ENCODE measurements around the gene HCFC1. TPM values are rescaled to one million over a fixed set of nuclear protein-coding genes. Genes with fewer than 3 reads are reported as not detected.

Gene HCFC1
- total RNA-seq, 4 donors from 2014 or later = 32.6 to 51.6 (median 40.9) TPM

DNA sequence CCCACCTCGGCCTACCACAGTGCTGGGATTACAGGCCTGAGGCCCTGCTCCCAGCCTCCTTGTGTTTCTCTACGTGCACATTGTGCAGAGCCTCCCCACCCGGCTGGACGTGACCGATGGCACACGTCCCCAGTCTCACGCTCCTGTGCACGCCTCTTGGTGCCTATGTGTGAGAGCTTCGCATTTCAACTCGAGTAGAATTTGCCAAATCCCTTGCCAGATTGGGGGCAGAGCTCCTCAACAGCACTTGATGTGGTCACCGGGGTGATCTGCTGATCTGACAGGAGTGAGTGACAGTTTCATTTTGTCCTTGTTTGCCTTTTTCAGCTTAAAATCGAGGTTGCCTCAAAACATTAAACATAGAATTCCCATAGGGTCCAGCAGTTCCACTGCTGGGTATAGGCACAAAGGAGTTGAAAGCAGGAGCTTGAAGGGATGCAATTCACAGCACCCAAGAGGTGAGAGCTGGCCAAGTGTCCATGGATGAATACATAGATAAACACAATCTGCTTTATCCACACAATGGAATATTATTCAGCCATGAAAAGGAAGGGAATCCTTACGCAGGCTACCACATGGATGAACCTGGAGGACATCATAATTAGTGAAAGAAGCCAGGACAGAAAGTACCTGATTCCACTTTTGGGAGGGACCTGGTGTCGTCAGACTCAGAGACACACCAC, 18.5 kb upstream of the HCFC1 start:
- DNase-seq (ENCODE audit: low spot score in 2 of 2) = no peak
- WGBS, 2 donors = 87 to 89% methylated on average over 14 of the region's 14 CpGs
- intact Hi-C loops (cut with DNase I; ENCODE audit: low total_unique reads) = no loop called here
- no peak overlapping the region for H3K4me3 ChIP-seq (ENCODE audit: low read depth, poor library complexity, severe bottlenecking)
- TF ChIP-seq POLR2A (IDR thresholded peaks at IDR 0.05) = no peak
- TF ChIP-seq, protein P1, sequence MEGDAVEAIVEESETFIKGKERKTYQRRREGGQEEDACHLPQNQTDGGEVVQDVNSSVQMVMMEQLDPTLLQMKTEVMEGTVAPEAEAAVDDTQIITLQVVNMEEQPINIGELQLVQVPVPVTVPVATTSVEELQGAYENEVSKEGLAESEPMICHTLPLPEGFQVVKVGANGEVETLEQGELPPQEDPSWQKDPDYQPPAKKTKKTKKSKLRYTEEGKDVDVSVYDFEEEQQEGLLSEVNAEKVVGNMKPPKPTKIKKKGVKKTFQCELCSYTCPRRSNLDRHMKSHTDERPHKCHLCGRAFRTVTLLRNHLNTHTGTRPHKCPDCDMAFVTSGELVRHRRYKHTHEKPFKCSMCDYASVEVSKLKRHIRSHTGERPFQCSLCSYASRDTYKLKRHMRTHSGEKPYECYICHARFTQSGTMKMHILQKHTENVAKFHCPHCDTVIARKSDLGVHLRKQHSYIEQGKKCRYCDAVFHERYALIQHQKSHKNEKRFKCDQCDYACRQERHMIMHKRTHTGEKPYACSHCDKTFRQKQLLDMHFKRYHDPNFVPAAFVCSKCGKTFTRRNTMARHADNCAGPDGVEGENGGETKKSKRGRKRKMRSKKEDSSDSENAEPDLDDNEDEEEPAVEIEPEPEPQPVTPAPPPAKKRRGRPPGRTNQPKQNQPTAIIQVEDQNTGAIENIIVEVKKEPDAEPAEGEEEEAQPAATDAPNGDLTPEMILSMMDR (IDR thresholded peaks at IDR 0.05) = no peak

GRCh38 chrX:153988493-153988892, 16.9 kb upstream of the HCFC1 start:
- TF ChIP-seq, protein P1 (IDR thresholded peaks at IDR 0.05) = no peak
- TF ChIP-seq POLR2A (IDR thresholded peaks at IDR 0.05) = no peak
- H3K4me3 ChIP-seq (ENCODE audit: low read depth, poor library complexity, severe bottlenecking) = no peak overlapping the region
- intact Hi-C loops (cut with DNase I; ENCODE audit: low total_unique reads) = no loop called here
- 82 to 84% methylated on average over 10 to 12 of the region's 12 CpGs for WGBS, 2 donors
- DNase-seq (ENCODE audit: low spot score in 2 of 2) = no peak

GRCh38 chrX:153984351-153985178, 12.9 kb upstream of the HCFC1 start:
- DNase-seq (ENCODE audit: low spot score in 2 of 2) = no peak
- H3K4me3 ChIP-seq (ENCODE audit: low read depth, poor library complexity, severe bottlenecking) = no peak overlapping the region
- TF ChIP-seq, protein P1 (IDR thresholded peaks at IDR 0.05) = no peak
- TF ChIP-seq POLR2A (IDR thresholded peaks at IDR 0.05) = no peak
- WGBS, 2 donors = 51 to 64% methylated on average over 14 to 17 of the region's 20 CpGs
- intact Hi-C loops (cut with DNase I; ENCODE audit: low total_unique reads) = no loop called here

DNA sequence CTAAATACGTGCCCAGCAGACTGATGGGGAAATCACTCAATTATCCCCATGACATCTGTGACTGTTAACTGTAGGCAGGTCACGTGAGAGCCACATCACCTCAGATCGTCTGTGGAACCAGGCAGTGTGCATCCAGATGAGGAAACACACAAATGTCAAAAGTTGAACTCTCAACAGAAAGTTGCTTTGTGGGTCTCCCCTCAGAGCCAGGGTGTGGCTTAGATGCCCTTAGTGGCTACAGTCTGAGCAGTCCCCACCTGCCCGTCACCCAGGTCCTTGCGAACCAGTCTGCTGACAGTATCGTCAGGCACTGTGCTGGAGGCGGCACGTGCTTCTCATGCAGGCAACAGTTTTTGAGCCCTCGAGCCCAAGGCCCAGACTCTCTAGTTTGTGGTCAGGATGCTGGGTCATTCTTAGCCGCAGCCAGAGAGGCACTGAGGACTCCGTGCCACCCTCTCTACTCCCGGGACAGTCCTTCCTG, 11.7 kb upstream of the HCFC1 start:
- DNase-seq (ENCODE audit: low spot score in 2 of 2) = no peak
- no peak overlapping the region for H3K4me3 ChIP-seq (ENCODE audit: low read depth, poor library complexity, severe bottlenecking)
- TF ChIP-seq, protein P1 (IDR thresholded peaks at IDR 0.05) = no peak
- TF ChIP-seq POLR2A (IDR thresholded peaks at IDR 0.05) = no peak
- intact Hi-C loops (cut with DNase I; ENCODE audit: low total_unique reads) = no loop called here
- WGBS, 2 donors = 88 to 93% methylated on average over 4 to 12 of the region's 12 CpGs

- 85 to 87% methylated on average over 23 to 34 of the region's 52 CpGs for WGBS, 2 donors
- H3K4me3 ChIP-seq (ENCODE audit: low read depth, poor library complexity, severe bottlenecking) = no peak overlapping the region
- intact Hi-C loops (cut with DNase I; ENCODE audit: low total_unique reads) = no loop called here
- TF ChIP-seq, protein P1 (IDR thresholded peaks at IDR 0.05) = no peak
- TF ChIP-seq POLR2A (IDR thresholded peaks at IDR 0.05) = no peak
- DNase-seq (ENCODE audit: low spot score in 2 of 2) = peak; percentile 54 to 87
These were observed 10.3 kb upstream of the HCFC1 start for GRCh38 chrX:153981771-153982533.

All from lower leg skin (tissue), 4 donors.